ENCODE results near the gene ADORA2B.
A peak's percentile ranks its signal among the peaks of the same experiment; 100 is the strongest.
"Not testable (repeated sequence)": the region's sequence is repeated elsewhere in the genome, so short reads cannot be mapped to it uniquely, and the experiment has no call there.

Gene ADORA2B

GRCh38 chr17:15935891-15936290, 9.0 kb upstream of the ADORA2B start:
- DNase-seq (ENCODE audit: insufficient read length, low spot score) (no peak), FAIRE-seq (no peak)
- TF ChIP-seq CTCF (IDR thresholded peaks at IDR 0.05; ENCODE audit: insufficient read depth, missing control alignments) = no peak

DNA sequence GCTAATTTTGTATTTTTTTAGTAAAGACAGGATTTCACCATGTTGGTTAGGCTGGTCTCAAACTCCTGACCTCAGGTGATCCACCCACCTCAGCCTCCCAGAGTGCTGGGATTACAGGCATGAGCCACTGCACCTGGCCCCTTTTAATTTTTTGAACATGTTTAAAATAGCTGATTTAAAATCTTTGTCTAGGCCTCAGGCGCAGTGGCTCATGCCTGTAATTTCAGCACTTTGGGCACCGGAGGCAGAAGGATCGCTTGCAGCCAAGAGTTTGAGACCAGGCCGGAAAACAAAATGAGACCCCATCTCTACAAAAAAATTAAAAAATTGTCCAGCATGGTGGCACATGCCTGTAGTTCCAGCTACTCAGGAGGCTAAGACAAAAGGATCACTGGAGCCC, 8.4 kb upstream of the ADORA2B start:
- not testable (repeated sequence) for FAIRE-seq; DNase-seq (ENCODE audit: insufficient read length, low spot score)

DNA sequence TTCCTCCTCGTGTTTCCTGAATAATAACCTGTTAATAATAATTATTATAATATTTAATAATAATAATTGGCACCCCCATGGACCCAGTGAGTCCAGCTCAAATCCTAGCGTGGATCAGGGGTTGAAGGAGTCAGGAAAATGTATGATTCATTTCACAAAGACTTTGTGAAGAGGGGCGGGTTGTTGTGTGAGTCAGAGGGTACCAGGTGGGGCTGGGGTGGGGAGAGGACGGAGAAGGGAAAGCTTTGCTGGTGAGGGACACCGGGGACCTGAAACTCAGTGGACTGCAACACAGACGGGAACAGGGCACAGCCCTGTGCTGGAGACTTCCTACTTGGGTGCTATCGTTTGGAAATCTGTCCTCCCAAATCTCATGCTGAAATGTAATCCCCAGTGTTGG, 3.1 kb upstream of the ADORA2B start:
- DNase-seq (ENCODE audit: insufficient read length, low spot score) (no peak), FAIRE-seq (no peak)
- TF ChIP-seq CTCF (IDR thresholded peaks at IDR 0.05; ENCODE audit: insufficient read depth, missing control alignments) = no peak

DNA sequence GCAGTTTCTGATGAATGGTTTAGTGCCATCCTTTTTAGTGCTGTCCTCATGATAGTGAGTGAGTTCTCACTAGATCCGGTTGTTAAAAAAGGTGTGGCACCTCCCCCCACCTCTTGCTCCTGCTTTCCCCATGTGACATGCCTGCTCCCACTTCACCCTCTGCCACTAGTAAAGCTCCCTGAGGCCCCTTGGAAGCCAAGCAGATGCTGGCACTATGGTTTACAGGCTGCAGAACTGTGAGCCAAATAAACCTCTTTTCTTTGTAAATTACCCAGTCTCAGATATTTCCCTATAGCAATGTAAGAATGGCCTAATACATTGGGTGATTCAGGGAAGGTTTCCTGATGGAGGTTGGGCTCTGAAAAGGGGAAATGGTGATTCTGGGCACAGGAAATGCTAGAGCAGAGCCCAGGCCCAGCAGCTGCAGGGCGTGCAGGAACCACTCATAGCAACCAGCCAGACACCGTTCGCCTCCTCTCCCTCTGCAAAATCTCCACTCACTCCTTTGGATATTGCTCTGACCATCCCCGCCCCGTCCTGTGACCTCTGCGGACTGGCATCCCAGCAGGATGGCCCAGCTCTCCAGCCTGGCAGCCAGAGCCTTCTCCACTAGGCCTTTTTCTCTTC, 2.6 kb upstream of the ADORA2B start:
- TF ChIP-seq CTCF (IDR thresholded peaks at IDR 0.05; ENCODE audit: insufficient read depth, missing control alignments) = no peak
- FAIRE-seq (no peak), DNase-seq (ENCODE audit: insufficient read length, low spot score) (no peak)

GRCh38 chr17:15943971-15944758, 765 bp upstream of the ADORA2B start:
- DNase-seq (ENCODE audit: insufficient read length, low spot score) (no peak), FAIRE-seq (no peak)
- TF ChIP-seq CTCF (IDR thresholded peaks at IDR 0.05; ENCODE audit: insufficient read depth, missing control alignments) = no peak

DNA sequence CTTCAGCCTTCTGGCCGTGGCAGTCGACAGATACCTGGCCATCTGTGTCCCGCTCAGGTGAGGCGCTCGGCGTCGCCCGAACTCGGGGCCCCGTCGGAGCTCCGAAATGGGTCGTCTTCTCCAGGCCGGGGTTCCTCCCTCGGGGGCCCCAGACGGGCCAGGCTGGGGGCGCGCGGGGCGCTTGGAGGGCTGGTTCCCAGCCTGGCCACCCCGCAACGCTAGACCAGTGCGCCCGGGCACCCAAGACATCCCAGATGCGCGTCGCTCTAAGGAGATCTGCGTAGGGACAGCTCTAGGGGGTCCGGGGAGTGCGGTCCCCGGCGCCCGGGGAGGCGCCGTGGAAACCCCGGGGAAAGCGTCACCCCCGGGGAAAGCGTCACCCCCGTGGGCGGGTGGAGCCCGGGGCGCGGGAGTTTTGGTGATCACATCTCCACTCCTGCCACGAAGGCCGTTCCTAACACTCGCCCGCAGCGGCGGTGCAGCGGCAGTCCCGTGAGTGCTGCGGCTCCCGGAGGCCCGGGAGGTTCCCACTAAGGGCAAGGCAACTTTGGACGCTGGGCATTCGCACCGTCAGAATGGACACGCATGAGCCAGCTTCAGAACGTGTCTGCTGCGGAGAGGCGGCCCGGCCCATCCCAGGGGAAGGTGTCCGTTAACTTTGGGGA, 729 bp downstream of the ADORA2B start:
- no peak for FAIRE-seq
- peak; percentile 53 for DNase-seq (ENCODE audit: insufficient read length, low spot score)
- no peak for TF ChIP-seq CTCF (IDR thresholded peaks at IDR 0.05; ENCODE audit: insufficient read depth, missing control alignments)

DNA sequence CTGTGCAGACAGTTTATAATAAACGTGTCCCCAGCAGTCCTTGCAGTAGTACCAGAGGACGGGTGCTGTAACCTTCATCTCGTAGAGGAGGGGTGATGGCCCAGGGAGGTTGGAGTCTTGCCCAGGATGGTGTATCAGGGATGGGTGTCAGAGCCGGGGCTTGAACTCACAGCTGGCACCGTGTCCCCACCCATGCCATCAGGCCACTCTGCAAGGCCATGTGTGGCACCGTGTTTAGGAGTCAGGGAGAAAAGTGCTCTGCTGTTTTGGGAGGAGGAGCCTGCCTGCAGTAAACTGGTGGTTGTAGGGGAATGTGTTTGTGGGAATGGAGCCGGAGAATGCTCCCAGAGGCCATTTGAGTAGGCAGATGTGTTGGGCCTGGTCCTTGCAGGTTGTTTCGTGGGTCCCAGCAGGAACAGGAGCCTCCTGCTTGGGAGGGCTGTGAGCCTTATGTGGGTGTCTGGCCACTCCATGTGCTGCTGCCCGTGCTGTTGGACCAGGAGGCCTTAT, 1.7 kb downstream of the ADORA2B start:
- TF ChIP-seq CTCF (IDR thresholded peaks at IDR 0.05; ENCODE audit: insufficient read depth, missing control alignments) = no peak
- no peak for FAIRE-seq
- no peak for DNase-seq (ENCODE audit: insufficient read length, low spot score)
